Activated CD8-positive, alpha-beta memory T cell treated with anti-CD3 and anti-CD28 coated beads for 48 hours (primary cell): ENCODE results near the gene FAM168A.

Source experiments
- DNase-seq, 3 experiments: peaks; one replicate each; pipeline ENCODE4 v3.0.0-alpha.2; 2020; ENCODE audit warnings: low read depth in 2 of 3, low spot score in 2 of 3

Gene FAM168A

GRCh38 chr11:73429121-73429750, 168.7 kb downstream of the FAM168A start:
- no peak for DNase-seq

- no peak for DNase-seq
Observed at GRCh38 chr11:73428699-73429098, 169.2 kb downstream of the FAM168A start.

GRCh38 chr11:73428227-73428626, 169.7 kb downstream of the FAM168A start:
- DNase-seq: no peak

- no peak for DNase-seq
Observed at GRCh38 chr11:73426219-73426850, 171.6 kb downstream of the FAM168A start.

- no peak for DNase-seq
Observed at GRCh38 chr11:73425108-73425507, 172.8 kb downstream of the FAM168A start.

- no peak for DNase-seq
Observed at GRCh38 chr11:73423506-73423905, 174.4 kb downstream of the FAM168A start.

- DNase-seq: no peak
Observed at GRCh38 chr11:73422886-73423285, 175.0 kb downstream of the FAM168A start.

- no peak for DNase-seq
Observed at GRCh38 chr11:73420136-73420535, 177.8 kb downstream of the FAM168A start.

GRCh38 chr11:73416786-73417185, 181.1 kb downstream of the FAM168A start:
- DNase-seq: no peak

GRCh38 chr11:73415854-73416615, 181.9 kb downstream of the FAM168A start:
- DNase-seq: no peak

- DNase-seq: no peak
Observed at GRCh38 chr11:73414977-73415651, 182.8 kb downstream of the FAM168A start.

- DNase-seq: no peak
Observed at GRCh38 chr11:73413256-73413655, 184.7 kb downstream of the FAM168A start.

GRCh38 chr11:73412308-73412707, 185.6 kb downstream of the FAM168A start:
- DNase-seq: no peak

- no peak for DNase-seq
Observed at GRCh38 chr11:73411031-73411430, 186.9 kb downstream of the FAM168A start.

GRCh38 chr11:73410627-73411026, 187.3 kb downstream of the FAM168A start:
- DNase-seq: no peak

- DNase-seq: no peak
Observed at GRCh38 chr11:73409431-73409830, 188.5 kb downstream of the FAM168A start.

GRCh38 chr11:73406619-73407018, 191.3 kb downstream of the FAM168A start:
- no peak for DNase-seq

- no peak for DNase-seq
Observed at GRCh38 chr11:73406131-73406530, 191.8 kb downstream of the FAM168A start.

GRCh38 chr11:73405146-73405510, 192.8 kb downstream of the FAM168A start:
- DNase-seq: no peak

GRCh38 chr11:73404506-73405145, 193.3 kb downstream of the FAM168A start:
- DNase-seq: no peak

GRCh38 chr11:73404048-73404447, 193.9 kb downstream of the FAM168A start:
- DNase-seq: no peak
